ENCODE measurements around the gene KAT5.

Gene KAT5

GRCh38 chr11:65710421-65710820 is 1.6 kb upstream of the KAT5 start:
- Histone ChIP-seq H3K4me3 (ENCODE audit: low read length) (no peak overlapping the region), H3K4me2 (ENCODE audit: low read length) (no peak overlapping the region), H2BK15ac (replicated peaks; ENCODE audit: low read depth) (no peak overlapping the region), H3K27me3 (ENCODE audit: insufficient read depth, low read length, poor library complexity) (no peaks in the 10 kb centered on the region), H3K27ac (ENCODE audit: low read depth, low read length) (no peak overlapping the region), H3K9ac (ENCODE audit: low read length) (no peak overlapping the region), H4K5ac (ENCODE audit: low read length) (no peak overlapping the region), H2AK5ac (ENCODE audit: low read length) (no peak overlapping the region), H3K56ac (ENCODE audit: low read length) (no peak overlapping the region), H3K4ac (ENCODE audit: low read depth, low read length) (no peak overlapping the region), H3K23ac (ENCODE audit: low read length) (no peak overlapping the region), H4K8ac (ENCODE audit: low read depth, low read length) (no peak overlapping the region), H3K79me1 (ENCODE audit: low read length) (peaks cover 6% of the 10 kb centered on the region), H3K79me2 (ENCODE audit: control insufficient read depth, insufficient read depth, low read length) (no peaks in the 10 kb centered on the region), H3K36me3 (ENCODE audit: control insufficient read depth, insufficient read depth, low read length) (peaks cover 2% of the 10 kb centered on the region), H3K18ac (ENCODE audit: low read length) (no peak overlapping the region), H2BK5ac (ENCODE audit: low read length) (no peak overlapping the region), H3K4me1 (ENCODE audit: control insufficient read depth, low read depth, low read length) (no peaks in the 10 kb centered on the region), H2BK120ac (ENCODE audit: low read depth, low read length) (no peak overlapping the region)
- WGBS (ENCODE audit: extremely low coverage, insufficient coverage, low lambda C conversion rate) = no CpG with 5 or more reads among the region's 3 CpGs
- DNase-seq = no peak

- Histone ChIP-seq H3K79me2 (ENCODE audit: control insufficient read depth, insufficient read depth, low read length) (no peaks in the 10 kb centered on the region), H4K8ac (ENCODE audit: low read depth, low read length) (no peak overlapping the region), H3K56ac (ENCODE audit: low read length) (peak overlapping the region; percentile 73), H3K4me1 (ENCODE audit: control insufficient read depth, low read depth, low read length) (no peaks in the 10 kb centered on the region), H3K4me3 (ENCODE audit: low read length) (peak overlapping the region; percentile 41), H2BK5ac (ENCODE audit: low read length) (no peak overlapping the region), H2AK5ac (ENCODE audit: low read length) (no peak overlapping the region), H3K4me2 (ENCODE audit: low read length) (peak overlapping the region; percentile 71), H3K9ac (ENCODE audit: low read length) (peak overlapping the region; percentile 73), H3K27me3 (ENCODE audit: insufficient read depth, low read length, poor library complexity) (no peaks in the 10 kb centered on the region), H3K23ac (ENCODE audit: low read length) (no peak overlapping the region), H4K5ac (ENCODE audit: low read length) (no peak overlapping the region), H2BK15ac (replicated peaks; ENCODE audit: low read depth) (no peak overlapping the region), H3K79me1 (ENCODE audit: low read length) (peaks cover 6% of the 10 kb centered on the region), H3K36me3 (ENCODE audit: control insufficient read depth, insufficient read depth, low read length) (peaks cover 12% of the 10 kb centered on the region), H3K27ac (ENCODE audit: low read depth, low read length) (no peak overlapping the region), H3K18ac (ENCODE audit: low read length) (no peak overlapping the region), H3K4ac (ENCODE audit: low read depth, low read length) (no peak overlapping the region), H2BK120ac (ENCODE audit: low read depth, low read length) (no peak overlapping the region)
- no CpG with 5 or more reads among the region's 11 CpGs for WGBS (ENCODE audit: extremely low coverage, insufficient coverage, low lambda C conversion rate)
- DNase-seq = no peak
These were observed 603 bp downstream of the KAT5 start for GRCh38 chr11:65712633-65713076.

GRCh38 chr11:65713212-65713969 is 1.3 kb downstream of the KAT5 start:
- no CpG with 5 or more reads among the region's 24 CpGs for WGBS (ENCODE audit: extremely low coverage, insufficient coverage, low lambda C conversion rate)

GRCh38 chr11:65714433-65714832 is 2.4 kb downstream of the KAT5 start:
- peaks cover 6% of the 10 kb centered on the region for H3K79me2 ChIP-seq (ENCODE audit: control insufficient read depth, insufficient read depth, low read length)
- no peaks in the 10 kb centered on the region for H3K27me3 ChIP-seq (ENCODE audit: insufficient read depth, low read length, poor library complexity)
- H3K56ac ChIP-seq (ENCODE audit: low read length) = no peak overlapping the region
- peaks cover 10% of the 10 kb centered on the region for H3K79me1 ChIP-seq (ENCODE audit: low read length)
- H3K23ac ChIP-seq (ENCODE audit: low read length) = no peak overlapping the region
- no peak overlapping the region for H3K4me3 ChIP-seq (ENCODE audit: low read length)
- H2BK120ac ChIP-seq (ENCODE audit: low read depth, low read length) = no peak overlapping the region
- H3K4ac ChIP-seq (ENCODE audit: low read depth, low read length) = no peak overlapping the region
- peaks cover 14% of the 10 kb centered on the region for H3K36me3 ChIP-seq (ENCODE audit: control insufficient read depth, insufficient read depth, low read length)
- H3K9ac ChIP-seq (ENCODE audit: low read length) = no peak overlapping the region
- DNase-seq = no peak
- H3K4me1 ChIP-seq (ENCODE audit: control insufficient read depth, low read depth, low read length) = no peaks in the 10 kb centered on the region
- H3K27ac ChIP-seq (ENCODE audit: low read depth, low read length) = no peak overlapping the region
- H2BK15ac ChIP-seq (replicated peaks; ENCODE audit: low read depth) = no peak overlapping the region
- H4K8ac ChIP-seq (ENCODE audit: low read depth, low read length) = no peak overlapping the region
- H2BK5ac ChIP-seq (ENCODE audit: low read length) = no peak overlapping the region
- H4K5ac ChIP-seq (ENCODE audit: low read length) = no peak overlapping the region
- no peak overlapping the region for H3K4me2 ChIP-seq (ENCODE audit: low read length)
- no peak overlapping the region for H2AK5ac ChIP-seq (ENCODE audit: low read length)
- WGBS (ENCODE audit: extremely low coverage, insufficient coverage, low lambda C conversion rate) = no CpG with 5 or more reads among the region's 16 CpGs
- no peak overlapping the region for H3K18ac ChIP-seq (ENCODE audit: low read length)

More at GRCh38 chr11:65713212-65713969, 1.3 kb downstream of the KAT5 start:
- no peak overlapping the region for H2BK5ac ChIP-seq (ENCODE audit: low read length)
- H3K4me2 ChIP-seq (ENCODE audit: low read length) = no peak overlapping the region
- DNase-seq = no peak
- no peak overlapping the region for H4K8ac ChIP-seq (ENCODE audit: low read depth, low read length)
- H3K27ac ChIP-seq (ENCODE audit: low read depth, low read length) = no peak overlapping the region
- no peak overlapping the region for H2BK120ac ChIP-seq (ENCODE audit: low read depth, low read length)
- H3K23ac ChIP-seq (ENCODE audit: low read length) = no peak overlapping the region
- H3K36me3 ChIP-seq (ENCODE audit: control insufficient read depth, insufficient read depth, low read length) = peaks cover 12% of the 10 kb centered on the region
- H2BK15ac ChIP-seq (replicated peaks; ENCODE audit: low read depth) = no peak overlapping the region
- H3K56ac ChIP-seq (ENCODE audit: low read length) = no peak overlapping the region
- H3K27me3 ChIP-seq (ENCODE audit: insufficient read depth, low read length, poor library complexity) = no peaks in the 10 kb centered on the region
- no peak overlapping the region for H3K4ac ChIP-seq (ENCODE audit: low read depth, low read length)
- H3K79me2 ChIP-seq (ENCODE audit: control insufficient read depth, insufficient read depth, low read length) = no peaks in the 10 kb centered on the region
- no peak overlapping the region for H3K18ac ChIP-seq (ENCODE audit: low read length)
- H3K79me1 ChIP-seq (ENCODE audit: low read length) = peaks cover 6% of the 10 kb centered on the region
- no peak overlapping the region for H3K9ac ChIP-seq (ENCODE audit: low read length)
- H3K4me3 ChIP-seq (ENCODE audit: low read length) = no peak overlapping the region
- H4K5ac ChIP-seq (ENCODE audit: low read length) = no peak overlapping the region
- no peaks in the 10 kb centered on the region for H3K4me1 ChIP-seq (ENCODE audit: control insufficient read depth, low read depth, low read length)
- no peak overlapping the region for H2AK5ac ChIP-seq (ENCODE audit: low read length)

- no peak overlapping the region for H3K23ac ChIP-seq (ENCODE audit: low read length)
- no CpG with 5 or more reads among the region's 7 CpGs for WGBS (ENCODE audit: extremely low coverage, insufficient coverage, low lambda C conversion rate)
These were observed 4.2 kb downstream of the KAT5 start for GRCh38 chr11:65716302-65716701.

More at GRCh38 chr11:65716302-65716701, 4.2 kb downstream of the KAT5 start:
- peaks cover 15% of the 10 kb centered on the region for H3K79me1 ChIP-seq (ENCODE audit: low read length)
- peaks cover 9% of the 10 kb centered on the region for H3K79me2 ChIP-seq (ENCODE audit: control insufficient read depth, insufficient read depth, low read length)
- H3K56ac ChIP-seq (ENCODE audit: low read length) = no peak overlapping the region
- DNase-seq = no peak
- H4K5ac ChIP-seq (ENCODE audit: low read length) = no peak overlapping the region
- H2BK120ac ChIP-seq (ENCODE audit: low read depth, low read length) = no peak overlapping the region
- peaks cover 14% of the 10 kb centered on the region for H3K36me3 ChIP-seq (ENCODE audit: control insufficient read depth, insufficient read depth, low read length)
- no peaks in the 10 kb centered on the region for H3K27me3 ChIP-seq (ENCODE audit: insufficient read depth, low read length, poor library complexity)
- no peak overlapping the region for H3K4ac ChIP-seq (ENCODE audit: low read depth, low read length)
- H3K9ac ChIP-seq (ENCODE audit: low read length) = no peak overlapping the region
- H3K4me1 ChIP-seq (ENCODE audit: control insufficient read depth, low read depth, low read length) = no peaks in the 10 kb centered on the region
- H3K27ac ChIP-seq (ENCODE audit: low read depth, low read length) = no peak overlapping the region
- no peak overlapping the region for H4K8ac ChIP-seq (ENCODE audit: low read depth, low read length)
- H2BK5ac ChIP-seq (ENCODE audit: low read length) = no peak overlapping the region
- no peak overlapping the region for H2AK5ac ChIP-seq (ENCODE audit: low read length)
- no peak overlapping the region for H3K4me2 ChIP-seq (ENCODE audit: low read length)
- no peak overlapping the region for H2BK15ac ChIP-seq (replicated peaks; ENCODE audit: low read depth)
- no peak overlapping the region for H3K4me3 ChIP-seq (ENCODE audit: low read length)
- no peak overlapping the region for H3K18ac ChIP-seq (ENCODE audit: low read length)

All from mesendoderm (in vitro differentiated cells).